Measurements from ENCODE around the gene LGI2.

The LGI2 gene

GRCh38 chr4:24992968-24993367, 37.8 kb downstream of the LGI2 start:
- DNase-seq: no peak

GRCh38 chr4:24991015-24991414, 39.7 kb downstream of the LGI2 start:
- DNase-seq: no peak

- no peak for DNase-seq
Observed at GRCh38 chr4:24989327-24989726, 41.4 kb downstream of the LGI2 start.

GRCh38 chr4:24988776-24989175, 42.0 kb downstream of the LGI2 start:
- DNase-seq: no peak

- DNase-seq: no peak
Observed at GRCh38 chr4:24984602-24985532, 45.9 kb downstream of the LGI2 start.

GRCh38 chr4:24980740-24981139, 50.0 kb downstream of the LGI2 start:
- no peak for DNase-seq

GRCh38 chr4:24980064-24980690, 50.6 kb downstream of the LGI2 start:
- DNase-seq: no peak

GRCh38 chr4:24979554-24979953, 51.2 kb downstream of the LGI2 start:
- no peak for DNase-seq

GRCh38 chr4:24978291-24979075, 52.3 kb downstream of the LGI2 start:
- no peak for DNase-seq

- no peak for DNase-seq
Observed at GRCh38 chr4:24975510-24975909, 55.2 kb downstream of the LGI2 start.

GRCh38 chr4:24973747-24974601, 56.8 kb downstream of the LGI2 start:
- no peak for DNase-seq

- DNase-seq: no peak
Observed at GRCh38 chr4:24973404-24973746, 57.4 kb downstream of the LGI2 start.

GRCh38 chr4:24971192-24971591, 59.6 kb downstream of the LGI2 start:
- no peak for DNase-seq

GRCh38 chr4:24970635-24971034, 60.1 kb downstream of the LGI2 start:
- no peak for DNase-seq

- DNase-seq: no peak
Observed at GRCh38 chr4:24970191-24970590, 60.6 kb downstream of the LGI2 start.

- no peak for DNase-seq
Observed at GRCh38 chr4:24969486-24969885, 61.3 kb downstream of the LGI2 start.

- DNase-seq: no peak
Observed at GRCh38 chr4:24968992-24969391, 61.8 kb downstream of the LGI2 start.

GRCh38 chr4:24968278-24968677, 62.5 kb downstream of the LGI2 start:
- DNase-seq: no peak

GRCh38 chr4:24967346-24967745, 63.4 kb downstream of the LGI2 start:
- DNase-seq: no peak

GRCh38 chr4:24966076-24966475, 64.7 kb downstream of the LGI2 start:
- no peak for DNase-seq

GRCh38 chr4:24965627-24966026, 65.1 kb downstream of the LGI2 start:
- DNase-seq: no peak

GRCh38 chr4:24963277-24963676, 67.5 kb downstream of the LGI2 start:
- no peak for DNase-seq

- DNase-seq: no peak
Observed at GRCh38 chr4:24957886-24958285, 72.9 kb downstream of the LGI2 start.
